NCI-H2107 (cell line): ENCODE data around the gene SLCO2A1.

Source experiments
- DNase-seq: peaks from one replicate; lab custom pipeline; 2025; lab: John Stamatoyannopoulos, UW

SLCO2A1 gene

DNA sequence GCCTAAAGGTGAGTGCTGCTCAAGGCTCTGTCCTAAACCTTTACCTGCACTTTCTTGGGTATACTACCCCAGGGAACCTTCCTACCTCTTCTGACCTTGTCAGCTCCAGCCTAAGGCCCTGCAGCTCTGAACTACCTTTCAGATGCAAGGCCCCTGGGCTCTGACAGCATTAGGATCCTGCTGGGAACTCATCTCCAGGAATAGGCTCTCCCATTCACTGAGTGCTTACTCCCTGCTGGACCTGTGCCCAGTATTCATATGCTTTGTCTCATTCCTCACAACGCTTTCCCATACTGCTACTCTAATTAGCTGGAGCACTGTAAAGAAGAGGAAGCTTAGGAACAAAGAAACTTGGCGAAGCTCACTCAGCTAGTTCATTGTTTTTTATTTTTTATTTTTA, 80.3 kb downstream of the SLCO2A1 start:
- peak; percentile 55 for DNase-seq

DNA sequence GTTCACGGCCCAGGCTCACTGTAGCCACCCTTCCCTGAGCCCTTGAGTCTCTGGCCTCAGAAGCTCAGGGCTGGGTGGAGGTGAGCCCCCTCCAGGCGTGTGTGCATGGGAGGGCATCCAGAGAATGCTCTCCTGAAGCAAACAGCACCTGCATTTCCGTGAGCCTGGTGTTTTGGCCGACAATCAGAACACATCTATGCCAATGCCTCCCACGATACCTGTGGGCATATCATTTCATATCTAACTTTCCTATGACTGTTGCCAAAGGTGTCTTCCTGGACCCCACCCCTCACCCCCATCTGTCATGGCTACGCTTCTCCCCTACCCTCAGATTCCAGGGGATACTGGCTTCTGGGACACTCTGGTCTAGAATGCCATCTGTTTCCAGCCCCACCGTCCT, 80.7 kb downstream of the SLCO2A1 start:
- no peak for DNase-seq

DNA sequence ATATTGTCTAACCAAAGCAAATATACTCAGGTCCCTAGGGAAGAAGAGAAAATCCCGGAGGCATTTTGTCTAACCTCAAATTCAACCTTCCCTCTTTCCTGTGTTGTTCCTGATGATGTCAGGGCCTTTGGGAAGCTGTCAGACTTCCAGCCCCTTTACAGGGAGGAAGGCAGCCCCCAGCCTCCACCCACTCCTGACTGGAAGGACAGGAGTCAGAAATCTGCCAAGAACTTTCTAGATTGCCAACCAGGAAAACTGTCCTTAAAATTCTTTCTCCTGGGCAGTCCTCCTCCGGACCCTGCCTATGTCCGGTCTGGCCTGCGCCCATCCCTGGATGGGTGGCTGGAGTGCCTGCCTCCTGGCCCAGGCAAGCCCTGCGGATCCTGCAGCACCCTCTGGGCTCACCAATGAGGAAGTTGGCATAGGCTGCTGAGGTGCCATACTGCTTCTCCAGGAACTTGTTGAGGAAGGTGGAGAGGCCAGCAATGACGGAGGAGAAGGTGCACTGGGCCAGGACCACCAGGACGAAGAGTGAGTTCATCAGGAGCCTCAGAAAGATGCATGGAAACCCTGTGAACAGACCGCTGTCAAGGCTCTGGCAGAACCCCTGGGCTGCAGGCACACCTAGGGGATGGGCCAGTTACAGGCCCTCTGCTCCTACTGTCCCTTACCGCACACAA, 81.5 kb downstream of the SLCO2A1 start:
- no peak for DNase-seq

DNA sequence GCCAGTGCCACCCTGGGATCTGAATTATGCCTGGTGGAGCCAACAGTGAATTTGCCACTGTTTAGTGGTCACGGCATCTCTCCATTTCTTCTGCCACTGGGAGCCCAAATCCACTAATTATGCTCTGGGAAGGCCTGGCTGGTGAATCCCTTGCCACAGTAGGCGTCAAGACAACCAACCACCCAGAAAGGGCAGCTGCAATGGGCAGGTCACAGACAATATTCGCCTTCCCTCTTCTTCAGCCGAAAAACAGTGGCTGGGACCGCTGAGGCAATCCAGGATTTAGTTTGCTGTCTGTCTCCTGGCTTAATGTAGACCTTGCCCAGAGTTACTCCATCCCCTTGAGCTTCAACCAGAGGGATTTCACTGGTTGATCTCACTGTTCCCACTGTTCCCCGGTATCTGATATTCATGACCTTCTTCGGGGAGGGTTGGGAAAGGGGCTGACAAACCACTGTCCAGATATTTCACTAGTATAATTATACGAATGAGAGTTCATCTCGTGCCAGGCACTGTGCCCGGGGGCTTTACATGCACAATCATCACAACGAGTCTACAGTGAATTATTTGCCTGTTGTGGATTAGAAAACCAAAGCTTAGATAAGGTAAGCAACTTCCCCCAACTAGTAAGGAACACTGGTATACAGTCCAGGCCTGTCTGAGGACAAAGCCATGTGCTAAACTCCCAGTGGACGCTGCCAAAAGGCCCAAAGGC, 84.2 kb downstream of the SLCO2A1 start:
- DNase-seq: no peak

DNA sequence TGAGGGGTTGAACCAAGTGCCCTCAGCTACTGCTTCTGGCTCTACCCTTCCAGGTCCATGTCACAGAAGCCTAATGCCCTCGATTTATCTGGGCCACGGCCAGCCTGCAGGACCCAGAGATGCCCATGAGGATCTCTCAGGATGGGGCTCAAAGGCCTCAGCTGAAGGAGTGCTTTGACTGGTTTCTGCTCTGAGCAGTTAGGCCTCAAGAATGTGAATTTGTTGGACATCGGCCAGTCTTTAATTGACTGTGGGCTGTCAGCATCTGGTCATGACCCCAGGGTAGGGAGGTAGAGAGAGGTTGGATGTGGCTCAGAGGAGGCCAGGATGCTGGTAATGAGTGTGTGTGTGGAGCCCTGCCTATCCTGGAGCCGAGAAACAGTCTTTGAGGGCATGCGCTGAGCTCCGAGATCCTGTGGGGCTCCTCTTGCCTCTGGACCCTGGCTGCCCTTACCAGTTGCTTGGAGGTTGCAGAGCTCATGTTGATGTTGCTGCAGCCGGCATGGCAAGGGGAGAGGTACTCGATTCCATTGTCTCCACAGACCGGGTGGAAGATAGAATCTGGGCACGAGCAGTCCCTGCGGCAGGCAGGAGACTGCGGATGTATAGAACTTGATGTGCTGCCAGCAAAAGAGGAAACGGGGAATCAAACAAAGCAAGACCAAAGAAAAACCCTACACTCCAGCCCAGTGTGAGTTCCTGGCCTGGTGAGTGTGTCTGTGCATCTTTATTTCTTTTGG, 84.9 kb downstream of the SLCO2A1 start:
- no peak for DNase-seq

DNA sequence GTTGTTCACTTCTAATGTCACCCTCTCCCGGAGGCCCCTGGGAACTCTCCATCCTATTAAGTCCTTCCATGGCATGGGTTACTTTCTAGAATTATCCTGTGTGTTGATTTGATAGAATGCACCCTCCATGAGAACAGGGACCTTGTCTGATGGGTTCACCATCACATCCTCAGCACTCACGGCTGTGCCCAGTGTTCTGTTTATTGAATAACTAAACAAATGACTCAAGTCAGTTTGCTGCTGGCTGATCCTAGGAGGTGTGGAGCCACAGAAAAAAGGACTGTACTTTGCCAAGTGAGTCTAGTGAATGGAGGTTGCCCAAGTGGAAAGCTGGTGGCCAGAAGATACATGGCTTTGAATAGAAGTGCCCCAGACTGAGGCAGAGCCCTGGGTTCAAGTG, 85.5 kb downstream of the SLCO2A1 start:
- DNase-seq: no peak

DNA sequence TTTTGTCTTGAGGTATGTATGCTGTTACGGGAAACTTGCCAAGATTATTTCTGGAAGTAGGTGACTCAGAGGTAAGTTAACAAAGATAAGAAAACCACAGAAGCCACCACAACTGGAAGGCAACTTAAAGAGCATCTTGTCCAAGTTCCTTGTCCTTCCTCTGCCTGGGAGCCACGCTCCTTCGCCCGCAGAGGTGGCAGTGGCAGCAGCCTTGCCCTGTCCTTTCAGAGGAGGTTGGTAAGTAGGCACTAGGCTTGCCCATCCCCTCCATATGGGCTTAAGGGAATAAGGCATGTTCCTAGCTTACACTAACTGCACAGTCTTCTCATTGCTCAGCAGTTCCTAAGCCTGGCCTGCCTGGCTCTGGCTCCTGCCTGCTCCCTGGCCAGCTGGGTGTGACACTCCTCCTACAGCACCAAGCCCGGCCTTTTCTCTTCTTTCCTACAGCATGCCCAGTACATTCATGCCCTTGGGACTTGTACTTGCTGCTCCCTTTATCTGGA, 86.0 kb downstream of the SLCO2A1 start:
- no peak for DNase-seq

DNA sequence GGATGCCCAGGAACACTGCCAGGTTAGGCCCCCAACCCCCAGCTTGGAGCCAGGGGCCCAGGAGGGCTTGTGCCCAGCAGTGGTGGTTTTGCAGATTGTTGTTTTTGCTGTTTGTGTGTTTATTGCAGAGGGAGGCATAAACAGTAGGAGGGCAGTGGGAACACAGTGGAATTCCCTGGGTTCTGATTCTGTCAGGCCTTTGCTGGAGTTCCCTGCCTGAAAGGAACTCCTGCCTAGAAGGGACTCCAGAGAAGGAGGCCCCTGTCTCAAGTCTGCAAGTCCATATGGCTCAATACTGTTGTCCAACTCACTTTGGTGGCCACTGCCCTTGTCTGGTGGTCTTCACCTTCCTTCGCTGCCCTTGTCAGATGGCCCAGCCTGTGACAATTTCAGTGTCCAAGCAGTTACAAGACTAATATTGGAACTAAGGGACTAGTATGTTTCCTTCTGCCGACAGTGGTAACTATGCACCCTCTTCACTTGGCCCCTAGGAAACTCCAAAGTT, 86.6 kb downstream of the SLCO2A1 start:
- no peak for DNase-seq

DNA sequence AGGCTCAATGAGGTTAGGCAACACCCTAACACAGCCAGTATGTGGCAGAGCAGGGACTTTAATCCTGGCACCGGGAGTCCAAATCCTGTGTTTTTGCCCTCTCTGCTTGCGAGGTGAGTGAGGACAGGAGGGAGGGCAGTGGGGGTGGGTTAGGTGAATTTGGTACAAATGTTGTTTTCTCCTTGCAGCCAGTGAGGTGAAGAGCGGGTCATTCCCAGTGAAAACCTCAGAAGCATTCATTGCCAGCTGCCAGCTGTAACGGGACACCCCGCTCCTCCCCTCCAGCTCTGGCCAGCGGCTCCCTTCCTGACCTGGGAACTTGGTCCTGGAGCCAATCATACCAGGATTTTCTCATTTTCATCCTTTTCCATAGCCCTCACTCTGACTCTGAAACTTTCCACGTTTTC, 88.3 kb downstream of the SLCO2A1 start:
- no peak for DNase-seq

DNA sequence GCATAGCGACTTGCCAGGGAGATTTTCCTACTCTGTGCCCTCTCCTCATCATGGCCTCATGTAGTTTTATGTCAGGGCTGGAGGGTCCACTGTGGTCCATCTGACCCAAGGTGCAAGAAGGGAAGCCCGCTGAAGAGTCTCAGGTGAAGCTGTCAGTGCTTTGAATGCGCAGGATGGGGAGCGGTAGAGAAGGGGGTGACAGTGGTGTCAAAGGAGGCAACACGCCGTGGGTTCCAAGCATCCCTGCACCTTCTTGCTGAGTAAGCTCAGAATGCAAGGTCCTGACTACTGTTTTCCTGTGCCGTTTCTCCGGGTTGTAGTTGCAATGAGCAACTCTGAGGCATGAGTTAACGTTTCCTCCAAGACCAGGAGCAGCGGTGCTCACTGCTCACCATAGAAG, 89.2 kb downstream of the SLCO2A1 start:
- DNase-seq: no peak

DNA sequence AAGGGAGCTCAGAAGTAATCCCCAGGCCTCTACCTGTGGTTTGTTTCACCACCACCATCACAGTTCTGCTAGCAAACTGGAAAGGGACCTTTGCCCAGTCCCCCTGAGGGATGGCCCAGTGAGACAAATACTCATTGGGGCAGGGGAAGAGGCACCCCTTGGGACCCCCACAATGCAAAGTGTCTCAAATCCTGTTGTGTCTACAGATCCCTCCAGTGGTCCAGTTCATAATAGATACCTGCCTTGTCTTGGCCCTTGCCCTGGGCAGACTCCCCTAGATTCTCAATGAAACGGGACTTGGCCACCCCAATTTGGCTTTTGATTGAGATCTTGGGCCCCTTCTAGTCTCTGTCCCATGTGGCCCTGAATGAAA, 90.3 kb downstream of the SLCO2A1 start:
- no peak for DNase-seq

DNA sequence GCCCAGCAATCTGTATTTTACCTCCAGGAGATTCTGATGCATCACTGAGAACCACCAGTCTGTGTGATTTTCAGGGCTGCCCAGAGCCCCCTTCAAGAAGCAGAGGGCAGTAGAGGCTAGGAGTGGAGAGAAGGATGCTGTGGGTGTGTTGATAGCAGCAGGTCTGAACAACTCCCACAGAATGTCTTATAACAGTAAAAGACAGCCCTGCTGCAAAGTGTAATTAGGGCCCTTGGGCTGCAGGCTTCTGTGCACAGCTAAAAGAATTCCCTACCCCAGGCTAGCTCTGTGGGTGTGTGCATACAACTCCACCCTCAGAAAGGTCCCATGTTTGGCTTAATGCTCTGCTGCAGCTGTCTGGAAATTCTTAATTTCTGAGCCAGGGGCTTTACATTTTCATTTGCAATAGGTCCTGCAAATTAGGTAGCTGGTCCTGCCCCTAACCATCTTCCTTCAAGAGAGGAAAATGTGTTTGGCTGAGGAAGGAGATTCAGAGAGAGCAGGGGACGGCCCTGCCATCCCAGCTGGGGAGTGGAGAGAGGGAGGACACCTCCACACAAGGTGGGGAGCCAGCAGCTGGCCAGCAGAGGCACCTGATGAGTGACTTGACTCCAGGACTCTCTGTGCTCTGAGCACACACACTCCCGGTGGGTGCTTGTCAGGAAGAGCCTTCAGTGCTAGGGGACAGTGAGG, 90.8 kb downstream of the SLCO2A1 start:
- DNase-seq: no peak

DNA sequence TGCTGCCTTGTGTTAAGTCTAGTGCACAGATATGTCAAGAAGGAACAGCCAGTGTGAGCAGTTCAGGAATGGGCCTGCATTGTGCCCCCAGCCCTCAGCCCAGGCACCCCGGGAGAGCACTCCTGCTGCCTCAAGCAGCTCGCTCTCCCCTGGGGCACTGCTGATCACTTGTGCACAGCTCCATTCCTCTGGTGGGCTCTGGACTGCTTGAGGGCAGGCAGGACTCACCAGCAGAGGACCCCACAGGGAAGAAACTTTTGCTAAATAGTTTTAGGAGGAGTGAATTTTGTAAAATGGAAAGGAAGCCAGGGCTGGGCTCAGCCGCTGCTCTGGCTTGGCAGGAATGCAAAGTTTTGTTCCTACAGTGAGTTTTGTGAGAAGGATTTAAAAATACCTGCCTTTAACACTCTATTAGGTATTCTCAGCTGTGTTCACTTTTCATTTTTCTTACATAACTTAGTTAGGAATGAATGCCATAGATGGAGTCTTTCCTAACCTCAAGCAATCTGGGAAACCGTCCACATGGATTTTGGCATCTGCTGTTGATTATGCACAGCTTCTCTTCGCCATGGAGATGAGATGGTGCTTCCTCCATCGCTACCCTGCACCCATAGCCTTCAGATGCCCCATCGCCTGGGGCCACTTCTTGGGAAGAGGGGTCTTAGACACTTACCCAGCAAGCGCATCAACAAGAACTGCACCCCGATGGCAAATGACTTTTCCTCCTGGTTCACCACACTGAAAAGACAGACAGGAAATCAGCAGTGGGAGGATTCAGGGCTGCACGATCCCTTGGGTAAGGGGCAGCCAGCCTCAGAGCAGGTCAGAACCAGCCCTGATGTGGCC, 91.7 kb downstream of the SLCO2A1 start:
- DNase-seq: no peak

DNA sequence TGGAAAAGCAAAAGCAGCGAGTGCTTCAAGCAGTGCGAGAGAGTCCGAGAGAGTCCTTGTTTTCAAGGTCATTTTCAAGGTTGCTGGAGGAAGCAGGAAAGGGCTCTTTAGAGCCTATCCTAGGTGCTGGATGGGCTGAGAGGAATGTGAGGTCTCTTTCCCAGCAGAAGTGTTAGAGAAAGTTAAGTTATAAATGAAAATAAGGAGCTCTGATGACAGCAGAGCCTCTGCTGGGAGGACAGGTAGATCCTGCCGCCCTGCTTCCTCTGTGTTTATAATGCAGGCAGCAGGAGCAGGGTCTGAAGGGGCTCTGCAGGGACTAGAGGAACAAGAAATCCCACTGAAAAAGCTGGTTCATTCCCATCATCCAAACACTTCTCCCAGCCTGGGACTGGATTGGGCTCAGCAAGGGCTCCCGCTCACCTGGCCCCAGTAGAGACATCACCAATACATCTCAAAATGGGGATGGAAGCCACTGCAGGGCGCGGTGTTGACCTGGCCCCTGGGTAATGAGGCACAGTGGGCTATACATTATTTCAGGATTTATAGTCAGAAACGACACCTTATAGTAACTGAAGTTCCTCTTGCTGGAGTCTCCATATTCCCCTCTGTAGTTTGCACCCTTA, 92.6 kb downstream of the SLCO2A1 start:
- DNase-seq: no peak

DNA sequence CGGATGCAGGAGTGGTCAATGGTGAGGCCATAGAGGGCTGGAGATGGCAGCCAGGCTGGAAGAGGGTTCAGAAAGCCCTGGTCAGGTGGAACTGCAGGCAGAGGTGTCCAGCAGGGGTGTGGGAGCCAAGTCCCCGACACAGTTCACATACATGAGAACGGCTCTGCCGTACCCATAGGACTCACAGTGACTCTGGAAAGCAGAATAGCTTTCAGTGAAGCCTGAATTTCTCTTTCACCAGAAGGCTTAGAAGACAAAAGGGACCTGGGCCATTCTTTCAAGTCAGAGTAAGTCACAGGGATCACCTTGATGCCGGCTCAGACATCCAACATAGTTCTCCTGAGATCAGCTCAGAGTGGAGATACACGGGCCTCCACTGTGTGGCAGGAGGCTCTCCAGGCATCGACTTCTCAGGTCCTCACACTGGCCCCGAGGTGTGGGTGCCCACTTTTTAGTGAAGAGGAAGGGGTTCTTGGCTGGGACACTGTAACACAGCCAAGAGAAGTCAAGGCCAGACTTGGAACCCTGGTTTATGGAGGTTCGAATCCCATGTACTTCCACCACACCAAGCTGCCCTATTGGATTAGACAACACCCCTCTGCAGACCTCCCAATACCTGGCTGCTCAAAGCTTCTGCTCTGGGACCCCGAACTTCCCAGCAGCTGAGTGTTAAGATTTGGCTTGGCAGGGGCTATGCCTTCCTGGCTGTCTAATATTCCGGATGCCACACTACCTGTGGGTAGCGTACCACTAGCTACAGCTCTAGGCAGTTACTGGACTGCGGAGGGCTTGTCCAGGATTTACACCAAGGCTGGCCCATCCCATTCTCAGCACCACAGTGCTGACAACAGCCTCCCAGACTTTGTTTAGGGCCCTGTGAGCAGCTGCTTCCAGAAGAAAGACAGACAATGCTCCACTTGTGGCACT, 93.6 kb downstream of the SLCO2A1 start:
- no peak for DNase-seq

DNA sequence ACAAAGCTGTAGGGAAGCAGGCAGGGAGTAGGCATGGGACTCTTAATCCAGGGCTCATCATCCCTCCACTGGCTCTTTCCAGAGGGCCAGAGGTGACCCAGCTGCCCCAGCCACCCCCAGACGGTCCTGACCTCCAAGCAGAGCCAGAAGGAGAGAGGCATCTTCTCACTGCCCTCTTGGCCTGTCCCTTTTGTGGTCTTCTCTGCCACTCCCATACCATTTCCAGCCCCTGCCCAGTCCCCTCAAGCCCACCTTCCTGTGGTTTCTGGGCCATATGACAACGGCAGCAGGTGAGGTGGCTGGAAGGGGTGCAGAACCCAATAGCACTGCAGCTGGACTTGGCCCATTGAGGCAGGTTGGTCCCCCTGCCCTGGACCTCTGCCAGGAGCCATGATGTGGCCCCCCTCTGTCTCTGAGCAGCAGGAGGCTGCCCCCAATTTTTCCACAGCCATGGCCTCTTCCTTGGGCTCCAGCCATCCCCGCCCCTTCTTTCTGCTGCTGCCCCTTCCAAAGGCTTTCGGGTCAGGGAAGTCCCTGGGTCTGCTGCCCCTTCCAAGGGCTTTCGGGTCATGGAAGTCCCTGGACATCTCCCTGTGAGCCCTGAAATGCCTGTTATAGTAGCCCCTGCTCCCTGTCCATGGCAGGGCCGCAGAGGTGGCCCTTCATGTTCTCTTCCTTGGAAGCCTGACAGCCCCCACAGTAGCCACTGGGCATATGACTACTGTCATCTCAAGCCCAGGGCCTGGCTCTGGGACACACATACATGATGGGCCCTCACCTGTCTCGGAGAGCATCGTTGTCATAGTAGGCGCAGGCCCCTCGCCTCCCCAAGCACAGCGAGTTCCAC, 94.5 kb downstream of the SLCO2A1 start:
- no peak for DNase-seq

DNA sequence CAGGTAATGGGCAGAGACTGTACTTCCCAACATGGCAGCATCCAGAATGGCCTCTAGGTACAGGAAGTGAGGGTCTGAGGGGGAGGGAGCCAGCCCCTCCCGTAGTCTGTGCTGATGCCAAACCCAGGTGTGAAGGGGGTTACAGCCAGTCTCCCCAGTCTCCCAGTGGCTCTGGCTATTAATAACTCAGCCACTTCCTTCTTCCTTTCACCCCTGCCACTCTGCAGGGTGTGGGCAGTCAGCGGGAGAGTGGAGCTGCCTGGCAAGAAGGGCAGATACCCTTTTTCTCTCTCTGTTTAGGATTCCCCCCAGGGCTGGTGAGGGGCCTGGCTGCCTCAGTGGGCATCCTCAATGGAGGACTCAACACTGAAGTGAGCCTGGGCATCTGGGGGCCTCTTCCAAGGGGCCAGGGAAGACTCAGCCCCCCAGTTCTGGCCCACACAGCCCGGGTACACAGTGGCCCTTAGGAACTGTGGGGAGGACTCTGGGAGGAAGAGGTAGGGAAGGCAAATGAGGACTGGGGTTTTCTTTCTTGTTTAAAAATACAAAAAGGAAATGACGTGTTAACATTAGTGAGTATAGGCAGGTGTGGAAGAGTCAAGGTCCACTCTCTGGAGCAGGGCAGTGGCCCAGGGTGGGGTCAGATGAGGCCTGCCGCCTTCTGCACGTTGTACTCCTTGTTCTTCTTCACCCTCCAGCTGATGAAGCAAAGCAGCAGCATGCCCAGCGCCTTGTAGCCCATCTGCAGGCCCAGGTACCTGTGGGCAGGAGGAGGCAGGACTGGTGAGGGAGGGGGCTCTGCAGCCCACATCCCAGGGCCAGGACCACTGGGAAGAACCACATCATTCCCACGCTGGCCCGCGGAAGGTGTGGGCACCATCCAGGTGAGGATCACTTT, 95.4 kb downstream of the SLCO2A1 start:
- no peak for DNase-seq
